Activated T-helper 1 cell treated with anti-CD3 and anti-CD28 coated beads, Interleukin-12 subunit alpha, Interleukin-12 subunit beta, Interleukin-2, Interleukin-4 antibody, amounts not matched to agents 30 ng/mL and 10 ng/mL and 1 ng/mL, durations not matched to agents 14 hours and 24 hours and 36 hours (primary cell): ENCODE measurements around the gene EPC1. TPM values are rescaled to one million over a fixed set of nuclear protein-coding genes. Genes with fewer than 3 reads are reported as not detected.

Experiments
- DNase-seq: peaks from one replicate; pipeline ENCODE4 v3.0.0; 2021; ENCODE audit warnings: low spot score
- H3K27ac Mint-ChIP-seq: one replicate; pipeline ENCODE4 v1.8.0; 2021; ENCODE audit warnings: mild to moderate bottlenecking, mixed read lengths
- H3K27me3 Mint-ChIP-seq: one replicate; pipeline ENCODE4 v1.8.0; 2022; ENCODE audit warnings: mild to moderate bottlenecking, moderate library complexity, mixed read lengths; ENCODE audit not compliant: insufficient read depth
- H3K36me3 Mint-ChIP-seq: one replicate; pipeline ENCODE4 v1.8.0; 2021; ENCODE audit warnings: low read depth, mixed read lengths
- H3K4me1 Mint-ChIP-seq: one replicate; pipeline ENCODE4 v1.8.0; 2021; ENCODE audit warnings: low read depth, mixed read lengths
- H3K4me3 Mint-ChIP-seq: one replicate; pipeline ENCODE4 v1.8.0; 2021; ENCODE audit warnings: mild to moderate bottlenecking, moderate library complexity, mixed read lengths
- H3K9me3 Mint-ChIP-seq: one replicate; pipeline ENCODE4 v1.8.0; 2021; ENCODE audit warnings: mixed read lengths
- intact Hi-C: fragments of 100-400 bp; cut with micrococcal nuclease; formaldehyde crosslinking; loops from one replicate; pipeline ENCODE4 v1.15.1; 2024
- total RNA-seq: library from RNA; stranded (reverse); gene quantifications from 2 replicates; pipeline ENCODE4 v1.2.3, GENCODE V29; 2022

EPC1 gene
- total RNA-seq, 1 donor from 2014 or later = 37.8 TPM

DNA sequence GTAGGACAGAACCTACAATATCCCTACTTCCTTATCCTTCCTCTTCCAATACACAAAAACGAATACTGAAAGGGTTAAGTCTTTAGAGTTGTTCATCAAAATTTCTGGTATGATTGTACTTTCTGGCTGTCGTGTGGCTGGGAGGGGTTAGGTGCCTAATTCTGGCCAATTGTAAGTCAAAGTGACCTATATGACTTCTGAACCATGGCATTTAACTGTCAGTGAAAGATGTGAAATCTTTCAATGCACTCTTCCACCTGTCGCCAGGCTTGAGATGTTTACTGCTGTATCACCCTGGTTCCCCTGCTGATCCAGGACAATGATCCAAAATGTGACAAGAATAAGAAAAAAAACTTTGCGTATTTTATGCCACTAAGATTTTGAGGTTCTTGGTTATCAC, 20.8 kb downstream of the EPC1 start:
- intact Hi-C loops = no loop called here
- no peak for DNase-seq
- no peaks in the 10 kb centered on the region for H3K27me3 Mint-ChIP-seq
- no peak overlapping the region for H3K27ac Mint-ChIP-seq
- H3K4me1 Mint-ChIP-seq = peaks cover 62% of the 10 kb centered on the region
- H3K4me3 Mint-ChIP-seq = no peak overlapping the region
- peaks cover 15% of the 10 kb centered on the region for H3K36me3 Mint-ChIP-seq
- H3K9me3 Mint-ChIP-seq = no peaks in the 10 kb centered on the region

DNA sequence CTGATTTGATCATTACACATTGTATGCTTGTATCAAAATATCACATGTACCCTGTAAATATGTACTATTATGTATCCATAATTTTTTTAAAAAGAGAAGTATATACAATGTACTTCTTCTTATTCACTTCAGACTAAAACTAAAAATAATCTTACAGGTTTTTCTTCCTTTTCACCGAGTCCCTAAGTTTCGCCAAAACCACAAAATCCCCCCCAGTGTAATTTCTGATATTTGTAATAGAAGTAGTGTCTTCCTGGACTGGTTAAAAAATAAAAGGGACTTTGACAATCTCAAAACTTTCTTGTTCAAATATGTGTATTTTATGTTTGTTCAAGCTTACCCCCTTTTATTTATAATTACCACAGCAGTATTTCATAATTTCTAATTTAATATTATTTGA, 23.9 kb downstream of the EPC1 start:
- peaks cover 49% of the 10 kb centered on the region for H3K4me1 Mint-ChIP-seq

DNA sequence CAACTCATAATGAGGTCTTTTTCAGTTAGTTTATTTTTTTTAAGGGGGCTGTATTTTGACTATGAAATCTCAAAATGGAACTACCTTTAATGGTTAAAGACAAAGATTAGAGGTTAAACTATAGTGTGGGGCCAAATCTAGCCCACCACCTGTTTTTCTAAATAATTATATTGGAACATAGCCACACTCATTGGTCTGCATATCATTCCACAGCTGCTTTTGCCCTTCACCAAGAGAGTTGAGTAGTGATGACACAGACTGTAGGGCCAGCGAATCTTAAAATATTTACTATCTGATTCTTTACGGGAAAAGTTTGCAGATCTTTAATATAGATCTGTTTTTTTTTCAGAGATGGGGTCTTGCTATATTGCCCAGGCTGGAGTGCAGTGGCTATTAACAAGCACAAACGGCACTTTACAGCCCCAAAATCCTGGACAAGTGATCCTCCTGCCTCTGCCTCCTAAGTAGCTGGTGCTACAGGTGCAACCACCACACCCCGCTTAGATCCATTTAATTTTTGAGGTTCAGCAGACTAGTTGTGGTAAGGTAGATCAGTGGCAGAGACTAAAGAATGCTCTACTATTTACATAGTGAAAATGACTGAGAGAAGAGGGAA, 25.8 kb downstream of the EPC1 start:
- Mint-ChIP-seq H3K27me3 (no peaks in the 10 kb centered on the region), H3K4me3 (no peak overlapping the region), H3K36me3 (peaks cover 11% of the 10 kb centered on the region), H3K4me1 (peaks cover 45% of the 10 kb centered on the region), H3K27ac (no peak overlapping the region), H3K9me3 (no peaks in the 10 kb centered on the region)
- intact Hi-C loops = no loop called here
- DNase-seq = no peak

More for the DNA sequence above, 23.9 kb downstream of the EPC1 start:
- peaks cover 18% of the 10 kb centered on the region for H3K36me3 Mint-ChIP-seq
- H3K27ac Mint-ChIP-seq = no peak overlapping the region
- intact Hi-C loops = no loop called here
- no peak for DNase-seq
- H3K27me3 Mint-ChIP-seq = no peaks in the 10 kb centered on the region
- H3K9me3 Mint-ChIP-seq = no peaks in the 10 kb centered on the region
- no peak overlapping the region for H3K4me3 Mint-ChIP-seq

DNA sequence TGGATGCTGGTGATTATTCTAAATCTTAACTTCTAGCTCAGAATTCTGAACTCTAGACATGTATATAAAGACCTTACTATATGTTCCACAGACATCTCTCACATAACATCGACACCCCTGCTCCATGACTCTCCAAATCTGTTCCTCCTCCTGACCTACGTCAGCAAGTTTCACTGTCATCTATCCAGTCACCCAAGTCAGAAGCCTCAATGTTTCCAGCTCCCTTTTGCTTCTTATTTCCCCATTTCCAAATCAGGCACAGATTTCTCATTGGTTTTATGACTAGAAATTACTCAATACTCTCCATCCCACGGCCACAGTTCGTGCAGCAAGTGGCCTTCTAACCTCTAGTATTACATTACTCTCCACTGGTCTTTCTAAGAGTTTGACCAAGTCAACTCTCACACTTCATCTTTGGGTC, 28.5 kb downstream of the EPC1 start:
- H3K4me3 Mint-ChIP-seq = peak overlapping the region; percentile 5
- H3K27me3 Mint-ChIP-seq = no peaks in the 10 kb centered on the region
- peak overlapping the region; percentile 69 for H3K27ac Mint-ChIP-seq
- peaks cover 15% of the 10 kb centered on the region for H3K36me3 Mint-ChIP-seq
- H3K4me1 Mint-ChIP-seq = peaks cover 57% of the 10 kb centered on the region
- H3K9me3 Mint-ChIP-seq = no peaks in the 10 kb centered on the region
- no peak for DNase-seq
- intact Hi-C loops = loop anchor here (1.0 kb wide), 3 partner anchors 14 to 74 kb away; no protein-coding TSS in a partner anchor

DNA sequence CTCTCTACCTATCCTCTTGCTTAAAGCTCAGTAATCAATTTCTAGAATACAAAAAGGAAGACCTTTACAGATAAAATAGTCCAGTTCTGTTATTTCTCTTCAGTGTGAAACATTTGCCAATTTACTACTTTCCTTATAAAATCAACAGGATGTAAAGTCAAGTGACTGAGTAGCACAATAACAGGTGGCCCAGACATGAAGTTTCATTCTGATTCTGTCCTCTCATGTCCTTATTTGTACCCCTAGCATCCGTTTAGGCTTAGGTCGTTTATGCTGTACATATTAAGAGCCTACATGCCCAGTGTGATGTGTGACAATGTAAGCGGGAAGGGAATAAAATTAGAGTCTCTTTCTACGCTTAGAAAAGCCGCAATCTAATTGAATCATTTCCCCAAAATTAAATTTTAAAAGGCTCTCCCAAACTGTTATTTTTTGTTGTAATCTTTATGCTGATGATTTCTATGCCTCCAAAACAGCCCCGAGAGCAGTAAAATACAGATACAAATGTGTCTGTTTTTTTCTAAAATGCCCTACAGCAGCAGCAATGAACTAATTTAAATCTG, 29.1 kb downstream of the EPC1 start:
- Mint-ChIP-seq H3K27me3 (no peaks in the 10 kb centered on the region), H3K27ac (peak overlapping the region; percentile 69), H3K4me1 (peaks cover 62% of the 10 kb centered on the region), H3K36me3 (peaks cover 15% of the 10 kb centered on the region), H3K4me3 (no peak overlapping the region), H3K9me3 (no peaks in the 10 kb centered on the region)
- DNase-seq = no peak
- intact Hi-C loops = loop anchor here (1.0 to 2.0 kb wide), 4 partner anchors 14 to 74 kb away; no protein-coding TSS in a partner anchor

DNA sequence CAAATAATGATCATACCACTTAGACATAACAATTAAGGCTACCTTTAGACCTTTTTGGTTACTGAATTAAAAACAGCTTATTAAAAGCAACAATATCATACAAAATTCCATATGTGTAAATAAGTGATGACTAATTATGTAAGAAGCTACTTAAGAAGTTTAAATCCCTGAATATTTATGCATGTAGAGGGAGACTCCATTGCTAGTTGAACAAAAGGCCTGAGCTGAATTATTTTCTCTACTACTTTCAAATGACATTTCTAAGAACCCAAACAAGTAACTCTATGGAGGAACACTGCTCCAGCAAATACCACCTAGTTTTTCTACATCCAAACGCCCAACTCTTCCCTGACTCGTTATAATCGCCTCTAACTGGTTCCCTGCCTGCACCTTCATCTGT, 31.5 kb downstream of the EPC1 start:
- Mint-ChIP-seq H3K27ac (no peak overlapping the region), H3K4me3 (no peak overlapping the region)
- intact Hi-C loops = no loop called here

DNA sequence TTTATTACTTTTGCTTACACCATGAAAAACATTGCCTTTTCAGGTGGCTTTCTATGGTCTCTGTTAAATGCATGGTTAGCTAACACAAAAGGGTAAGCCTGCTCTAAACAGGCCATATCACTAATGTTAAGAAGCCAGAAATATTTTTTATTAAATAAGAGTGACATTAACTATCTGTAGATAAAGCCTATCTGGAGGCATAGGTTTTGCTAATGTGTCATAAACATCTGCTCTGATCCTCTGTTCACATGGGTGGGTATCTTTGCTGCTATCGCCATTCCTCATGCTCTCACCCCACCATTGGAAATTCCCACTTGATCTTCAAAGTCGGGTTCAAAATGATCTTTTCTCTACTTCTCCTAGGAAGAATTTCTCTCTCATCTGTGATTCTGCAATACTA, 32.4 kb downstream of the EPC1 start:
- Mint-ChIP-seq H3K4me1 (peaks cover 45% of the 10 kb centered on the region), H3K27me3 (no peaks in the 10 kb centered on the region), H3K27ac (no peak overlapping the region), H3K4me3 (no peak overlapping the region), H3K9me3 (no peaks in the 10 kb centered on the region), H3K36me3 (peaks cover 6% of the 10 kb centered on the region)
- no peak for DNase-seq
- intact Hi-C loops = no loop called here

More for the DNA sequence above, 31.5 kb downstream of the EPC1 start:
- peaks cover 6% of the 10 kb centered on the region for H3K36me3 Mint-ChIP-seq
- no peak for DNase-seq
- H3K27me3 Mint-ChIP-seq = no peaks in the 10 kb centered on the region
- peaks cover 45% of the 10 kb centered on the region for H3K4me1 Mint-ChIP-seq
- H3K9me3 Mint-ChIP-seq = no peaks in the 10 kb centered on the region

DNA sequence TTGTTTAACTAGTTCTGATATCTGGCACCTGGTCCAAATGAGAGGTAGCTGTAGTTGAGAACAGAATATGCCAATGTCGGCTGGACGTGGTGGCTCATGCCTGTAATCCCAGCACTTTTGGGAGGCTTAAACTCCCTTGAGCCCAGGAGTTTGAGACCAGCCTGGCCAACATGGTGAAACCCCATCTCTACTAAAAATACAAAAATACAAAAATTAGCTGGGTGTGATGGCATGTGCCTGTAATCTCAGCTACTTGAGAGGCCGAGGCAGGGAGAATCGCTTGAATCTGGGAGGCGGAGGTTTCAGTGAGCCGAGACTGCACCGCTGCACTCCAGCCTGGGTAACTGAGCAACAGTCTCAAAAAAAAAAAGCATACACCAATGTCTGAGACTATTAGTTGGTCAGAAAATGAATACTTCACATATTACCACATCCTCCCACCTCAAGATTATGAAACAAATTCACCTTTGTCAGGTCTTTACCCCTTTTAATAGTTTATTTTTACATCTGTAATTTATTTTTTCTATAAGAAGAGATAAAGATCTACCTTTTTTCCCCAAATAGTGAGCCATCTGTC, 38.8 kb downstream of the EPC1 start:
- H3K27ac Mint-ChIP-seq = no peak overlapping the region
- intact Hi-C loops = loop anchor here (5.0 kb wide), 1 partner anchor 34 kb away; no protein-coding TSS in a partner anchor
- peaks cover 30% of the 10 kb centered on the region for H3K36me3 Mint-ChIP-seq
- DNase-seq = no peak
- no peaks in the 10 kb centered on the region for H3K9me3 Mint-ChIP-seq
- no peak overlapping the region for H3K4me3 Mint-ChIP-seq
- H3K4me1 Mint-ChIP-seq = peaks cover 24% of the 10 kb centered on the region
- H3K27me3 Mint-ChIP-seq = no peaks in the 10 kb centered on the region

DNA sequence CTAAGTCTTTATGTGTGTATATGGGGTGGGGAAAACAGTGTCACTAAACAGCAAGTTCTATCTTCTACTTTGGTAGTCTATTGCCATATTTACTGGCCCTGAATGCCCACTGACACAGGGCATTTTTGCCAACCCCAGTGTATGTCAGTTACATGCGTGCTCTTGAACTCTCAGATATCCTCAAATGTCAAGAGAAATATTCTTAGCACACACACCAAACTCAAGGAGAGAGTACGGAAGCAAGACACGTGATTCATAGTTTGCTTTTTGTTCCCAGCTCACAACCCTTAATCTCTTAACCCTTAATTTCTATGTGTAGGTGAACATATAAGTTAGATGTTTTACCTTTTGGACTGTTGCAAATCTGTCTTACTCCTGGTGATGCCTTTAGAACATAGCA, 39.3 kb downstream of the EPC1 start:
- no peak for DNase-seq
- intact Hi-C loops = loop anchor here (2.0 to 5.0 kb wide), 2 partner anchors 15 to 35 kb away; no protein-coding TSS in a partner anchor
- Mint-ChIP-seq H3K27ac (no peak overlapping the region), H3K27me3 (no peaks in the 10 kb centered on the region), H3K36me3 (peaks cover 32% of the 10 kb centered on the region), H3K4me3 (no peak overlapping the region), H3K9me3 (no peaks in the 10 kb centered on the region), H3K4me1 (peaks cover 22% of the 10 kb centered on the region)

DNA sequence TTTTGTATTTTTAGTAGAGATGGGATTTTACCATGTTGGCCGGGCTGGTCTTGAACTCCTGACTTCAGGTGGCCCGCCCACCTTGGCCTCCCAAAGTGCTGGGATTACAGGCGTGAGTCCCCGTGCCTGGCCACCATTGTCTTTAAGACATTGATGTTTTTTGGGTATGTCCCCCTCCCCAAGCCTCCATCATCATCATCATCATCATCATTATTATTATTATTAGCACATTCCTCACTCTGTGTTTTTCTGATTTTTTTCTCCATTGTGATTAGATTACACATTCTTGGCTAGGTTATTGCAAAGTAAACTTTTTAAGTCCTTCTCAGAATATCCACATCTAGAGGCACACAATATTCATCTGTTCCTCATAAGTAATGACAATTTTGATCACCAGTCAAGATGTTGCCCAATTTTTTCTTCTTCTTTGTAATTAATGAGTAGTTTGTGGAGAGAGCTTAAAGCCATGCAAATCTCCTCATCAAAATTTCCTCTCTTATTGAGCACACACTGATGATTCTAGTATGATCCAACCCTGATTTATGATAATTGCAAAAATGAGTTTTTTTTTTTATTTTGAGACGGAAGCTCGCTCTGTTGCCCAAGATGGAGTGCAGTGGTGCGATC, 47.5 kb downstream of the EPC1 start:
- H3K27me3 Mint-ChIP-seq = no peaks in the 10 kb centered on the region
- no peaks in the 10 kb centered on the region for H3K9me3 Mint-ChIP-seq
- peaks cover 20% of the 10 kb centered on the region for H3K36me3 Mint-ChIP-seq
- intact Hi-C loops = loop anchor here (2.0 to 5.0 kb wide), 2 partner anchors 17 to 42 kb away; no protein-coding TSS in a partner anchor
- no peak overlapping the region for H3K4me3 Mint-ChIP-seq
- peaks cover 31% of the 10 kb centered on the region for H3K4me1 Mint-ChIP-seq
- DNase-seq = no peak
- H3K27ac Mint-ChIP-seq = peak overlapping the region; percentile 54

DNA sequence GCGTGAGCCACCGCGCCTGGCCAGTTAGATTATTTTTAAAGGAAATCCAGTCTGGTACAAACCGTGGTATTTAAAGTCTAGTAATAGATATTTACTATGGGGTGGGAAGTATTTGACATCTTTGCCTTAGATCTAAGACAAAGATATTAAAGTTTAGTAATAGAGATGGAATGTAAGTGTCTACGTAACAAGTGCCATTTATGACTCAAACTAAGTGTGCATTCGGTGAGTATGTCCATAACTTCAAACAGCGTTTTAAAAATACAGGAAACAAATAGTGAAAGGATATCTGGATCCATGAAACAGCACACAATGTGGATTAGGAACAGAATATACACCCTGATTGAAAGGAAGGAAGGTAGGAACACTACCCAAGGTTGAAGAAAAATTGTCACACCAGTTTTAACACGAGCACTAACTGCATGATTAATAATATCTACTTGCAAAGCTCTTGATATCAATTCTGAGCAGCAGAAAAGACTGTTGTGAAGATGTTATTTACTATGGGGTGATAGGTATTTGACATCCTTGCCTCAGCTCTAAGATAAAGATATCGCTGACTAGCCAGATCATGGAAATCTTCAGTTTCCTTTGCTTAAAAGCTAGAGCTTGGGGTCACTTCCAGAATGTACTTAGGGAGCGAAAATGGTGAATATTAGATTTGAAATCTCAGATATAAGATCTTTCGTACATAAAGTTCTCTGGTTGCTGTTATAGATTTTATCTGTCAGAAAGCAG, 48.7 kb downstream of the EPC1 start:
- Mint-ChIP-seq H3K36me3 (peaks cover 11% of the 10 kb centered on the region), H3K4me1 (peaks cover 31% of the 10 kb centered on the region), H3K9me3 (no peaks in the 10 kb centered on the region), H3K4me3 (peak overlapping the region; percentile 15), H3K27me3 (no peaks in the 10 kb centered on the region), H3K27ac (peak overlapping the region; percentile 67)
- intact Hi-C loops = loop anchor here (2.0 to 5.0 kb wide), 2 partner anchors 19 to 41 kb away; no protein-coding TSS in a partner anchor
- no peak for DNase-seq

DNA sequence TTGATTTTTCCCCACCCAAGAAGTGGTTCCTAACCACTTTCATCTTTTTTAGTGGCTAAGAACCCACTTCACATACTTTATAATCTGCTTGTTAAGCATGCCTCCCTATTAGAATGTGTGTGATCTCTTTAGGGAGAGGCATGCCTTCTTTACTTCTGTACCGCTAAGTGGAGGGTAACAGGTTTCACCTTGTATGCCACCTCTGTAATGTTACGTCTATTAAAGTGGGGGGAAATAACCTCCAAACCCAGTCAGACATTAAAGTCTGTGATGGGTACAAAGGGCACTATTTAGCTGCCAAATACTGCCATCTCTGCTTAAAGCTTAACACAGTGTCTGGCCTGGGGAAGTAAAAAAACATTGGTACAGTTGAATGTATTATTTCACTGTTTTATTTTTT, 51.9 kb downstream of the EPC1 start:
- Mint-ChIP-seq H3K36me3 (peaks cover 2% of the 10 kb centered on the region), H3K4me3 (no peak overlapping the region), H3K27me3 (no peaks in the 10 kb centered on the region), H3K27ac (no peak overlapping the region), H3K9me3 (no peaks in the 10 kb centered on the region), H3K4me1 (peaks cover 29% of the 10 kb centered on the region)
- no peak for DNase-seq
- intact Hi-C loops = loop anchor here (5.0 kb wide), 1 partner anchor 38 kb away; no protein-coding TSS in a partner anchor
